Astrocyte (in vitro differentiated cells and primary cell): ENCODE results near the gene GSE1. TPM values are rescaled to one million over a fixed set of nuclear protein-coding genes. Genes with fewer than 3 reads are reported as not detected.
A peak's percentile ranks its signal among the peaks of the same experiment; 100 is the strongest.

ENCODE experiments used
- DNase-seq: peaks from one replicate; pipeline ENCODE4 v3.0.0-alpha.2; 2010; ENCODE audit warnings: low read depth
- FAIRE-seq: peaks from 2 replicates; lab custom pipeline; 2011; peaks lifted over from hg19 to GRCh38; lab: Jason Lieb, UNC
- H2AFZ ChIP-seq: 2 replicates; pipeline ENCODE4 v1.6.0; 2012; ENCODE audit warnings: low read depth, low read length, inconsistent platforms
- H3K27ac ChIP-seq: 2 replicates; pipeline ENCODE4 v1.5.1; 2011; ENCODE audit warnings: low read depth, low read length, inconsistent platforms
- H3K27me3 ChIP-seq: 2 replicates; pipeline ENCODE4 v1.6.0; 2011; ENCODE audit warnings: low read length, inconsistent platforms; ENCODE audit not compliant: insufficient read depth
- H3K36me3 ChIP-seq: 2 replicates; pipeline ENCODE4 v1.5.1; 2011; ENCODE audit warnings: low read length, inconsistent platforms; ENCODE audit not compliant: insufficient read depth
- H3K4me1 ChIP-seq: 2 replicates; pipeline ENCODE4 v1.5.1; 2011; ENCODE audit warnings: low read length, inconsistent platforms; ENCODE audit not compliant: insufficient read depth
- H3K4me2 ChIP-seq: 2 replicates; pipeline ENCODE4 v1.6.0; 2012; ENCODE audit warnings: low read length, inconsistent platforms
- H3K4me3 ChIP-seq: 2 replicates; pipeline ENCODE4 v1.5.1; 2011; ENCODE audit warnings: low read depth, mild to moderate bottlenecking, low read length, inconsistent platforms; ENCODE audit not compliant: insufficient read depth
- H3K79me2 ChIP-seq: 2 replicates; pipeline ENCODE4 v1.6.0; 2012; ENCODE audit warnings: mild to moderate bottlenecking, low read length, inconsistent platforms; ENCODE audit not compliant: insufficient read depth
- H3K9ac ChIP-seq: 2 replicates; pipeline ENCODE4 v1.6.0; 2012; ENCODE audit warnings: mild to moderate bottlenecking, low read length, inconsistent platforms
- H3K9me3 ChIP-seq: 2 replicates; pipeline ENCODE4 v1.5.1; 2012; ENCODE audit warnings: low read depth, mild to moderate bottlenecking, low read length, inconsistent platforms; ENCODE audit not compliant: insufficient read depth
- H4K20me1 ChIP-seq: 2 replicates; pipeline ENCODE4 v1.6.0; 2012; ENCODE audit warnings: low read length, inconsistent platforms; ENCODE audit not compliant: insufficient read depth
- H3K27ac Mint-ChIP-seq: one replicate; pipeline ENCODE4 v1.8.0; 2021; ENCODE audit warnings: mild to moderate bottlenecking, mixed read lengths; ENCODE audit not compliant: unreplicated experiment
- H3K27me3 Mint-ChIP-seq: one replicate; pipeline ENCODE4 v1.8.0; 2021; ENCODE audit warnings: low read depth, mixed read lengths; ENCODE audit not compliant: unreplicated experiment
- H3K36me3 Mint-ChIP-seq: one replicate; pipeline ENCODE4 v1.8.0; 2021; ENCODE audit warnings: low read depth, mixed read lengths; ENCODE audit not compliant: unreplicated experiment
- H3K4me1 Mint-ChIP-seq: one replicate; pipeline ENCODE4 v1.8.0; 2021; ENCODE audit warnings: low read depth, mixed read lengths; ENCODE audit not compliant: unreplicated experiment
- H3K4me3 Mint-ChIP-seq: one replicate; pipeline ENCODE4 v1.8.0; 2021; ENCODE audit warnings: mild to moderate bottlenecking, moderate library complexity, mixed read lengths; ENCODE audit not compliant: unreplicated experiment
- H3K9me3 Mint-ChIP-seq: one replicate; pipeline ENCODE4 v1.8.0; 2021; ENCODE audit warnings: mild to moderate bottlenecking, mixed read lengths; ENCODE audit not compliant: unreplicated experiment
- CTCF ChIP-seq: IDR thresholded peaks from 2 replicates; pipeline ENCODE4 v1.5.1; 2011; ENCODE audit warnings: low read depth, mild to moderate bottlenecking, inconsistent platforms, low read length, moderate library complexity; ENCODE audit not compliant: insufficient read depth
- EZH2 ChIP-seq: IDR thresholded peaks from 2 replicates; pipeline ENCODE4 v1.6.1; 2012; ENCODE audit warnings: mild to moderate bottlenecking, low read length, inconsistent platforms; ENCODE audit not compliant: insufficient read depth
- total RNA-seq: library from RNA; stranded (reverse); gene quantifications from 2 replicates; pipeline ENCODE4 v1.2.1, GENCODE V29; 2021

Gene GSE1
- total RNA-seq, 1 donor from 2014 or later: 35.0 TPM

DNA sequence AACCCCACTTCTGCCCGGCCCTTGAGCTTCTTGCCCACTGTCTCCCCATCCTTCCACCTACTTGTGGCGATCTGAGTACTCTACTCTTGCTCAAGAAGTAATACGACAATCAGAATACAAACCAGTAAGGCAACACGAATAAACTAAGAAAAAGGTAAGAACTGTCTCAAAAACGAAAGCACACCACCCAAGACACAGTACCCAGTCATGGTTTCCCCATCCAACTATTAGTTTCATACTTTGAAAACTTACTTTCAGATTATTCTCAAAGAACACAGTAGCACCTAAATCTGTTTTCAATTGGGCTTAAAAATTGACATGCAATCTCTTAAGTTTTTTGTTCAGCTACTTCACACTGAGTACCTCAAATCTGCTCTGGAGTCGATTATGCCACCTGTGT lies 61.7 kb downstream of the GSE1 start:
- H3K36me3 Mint-ChIP-seq: peaks cover 7% of the 10 kb centered on the region
- no peaks in the 10 kb centered on the region for H3K27me3 Mint-ChIP-seq
- Histone ChIP-seq H3K36me3 (peaks cover 19% of the 10 kb centered on the region), H3K9ac (no peak overlapping the region), H2AFZ (no peak overlapping the region), H3K4me3 (no peak overlapping the region), H3K4me2 (no peak overlapping the region), H3K4me1 (peaks cover 11% of the 10 kb centered on the region), H3K9me3 (no peaks in the 10 kb centered on the region), H3K27ac (no peak overlapping the region), H3K79me2 (no peaks in the 10 kb centered on the region), H3K27me3 (no peaks in the 10 kb centered on the region), H4K20me1 (peaks cover 16% of the 10 kb centered on the region)
- H3K9me3 Mint-ChIP-seq: no peaks in the 10 kb centered on the region
- FAIRE-seq (no peak), DNase-seq (no peak)
- no peak overlapping the region for H3K27ac Mint-ChIP-seq
- TF ChIP-seq EZH2: no peak
- TF ChIP-seq CTCF: no peak
- no peak overlapping the region for H3K4me3 Mint-ChIP-seq
- H3K4me1 Mint-ChIP-seq: no peaks in the 10 kb centered on the region

DNA sequence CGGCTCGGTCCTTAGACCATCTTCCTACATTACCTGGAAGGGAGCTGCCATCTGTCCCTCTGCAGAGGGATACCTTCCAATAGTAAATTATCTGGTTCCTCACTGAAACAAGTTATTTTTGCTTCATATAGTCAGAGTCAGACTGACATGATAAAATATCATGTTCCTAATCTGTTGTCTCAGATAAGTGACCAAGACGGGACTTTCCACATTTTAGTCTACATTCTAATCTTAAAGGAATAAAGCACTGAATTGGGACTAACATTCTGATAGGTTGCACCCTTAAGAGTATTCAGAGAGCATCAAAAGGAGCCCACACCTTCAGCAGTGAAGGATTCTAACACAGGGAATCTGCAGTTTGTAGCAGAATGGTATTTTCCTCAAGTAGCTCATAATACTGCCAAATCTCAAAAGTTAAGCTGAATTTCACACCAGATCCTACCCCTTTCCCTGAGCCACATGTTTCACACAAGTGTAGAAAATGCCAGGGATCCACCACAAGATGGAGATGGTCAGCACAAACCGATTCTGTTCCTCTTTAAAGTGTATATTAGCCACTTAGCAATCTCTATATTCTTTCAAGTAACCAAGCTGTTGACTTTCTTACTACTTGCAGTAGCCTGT lies 62.2 kb downstream of the GSE1 start:
- Histone ChIP-seq H3K9ac (no peak overlapping the region), H3K27ac (no peak overlapping the region), H4K20me1 (peaks cover 16% of the 10 kb centered on the region), H3K4me1 (peaks cover 11% of the 10 kb centered on the region), H3K79me2 (no peaks in the 10 kb centered on the region), H3K36me3 (peaks cover 18% of the 10 kb centered on the region), H2AFZ (no peak overlapping the region), H3K4me2 (no peak overlapping the region), H3K4me3 (no peak overlapping the region), H3K9me3 (no peaks in the 10 kb centered on the region), H3K27me3 (no peaks in the 10 kb centered on the region)
- Mint-ChIP-seq H3K27ac (no peak overlapping the region), H3K9me3 (no peaks in the 10 kb centered on the region), H3K4me1 (no peaks in the 10 kb centered on the region), H3K27me3 (no peaks in the 10 kb centered on the region), H3K4me3 (no peak overlapping the region), H3K36me3 (peaks cover 7% of the 10 kb centered on the region)
- no peak for FAIRE-seq
- DNase-seq: no peak
- TF ChIP-seq CTCF (peak; percentile 42), EZH2 (no peak)

DNA sequence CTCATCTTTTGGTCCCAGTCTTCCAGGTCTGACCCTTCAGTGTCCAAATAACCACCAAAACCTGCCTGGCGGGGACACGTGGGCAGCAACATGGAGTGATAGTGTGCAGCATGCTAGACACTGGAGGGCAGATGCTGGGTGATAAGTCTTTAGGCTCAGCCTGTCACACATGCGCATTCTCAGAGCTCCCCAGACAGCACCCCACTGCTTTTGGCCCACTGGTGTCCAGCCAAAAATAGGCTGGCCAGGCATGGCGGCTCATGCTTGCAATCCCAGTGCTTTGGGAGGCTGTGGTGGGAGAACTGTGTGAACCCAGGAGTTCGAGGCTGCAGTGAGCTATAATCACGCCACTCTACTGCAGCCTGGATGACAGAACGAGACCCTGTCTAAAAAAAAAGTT lies 63.3 kb downstream of the GSE1 start:
- no peak overlapping the region for H3K27ac Mint-ChIP-seq
- no peak for DNase-seq
- no peaks in the 10 kb centered on the region for H3K9me3 Mint-ChIP-seq
- no peaks in the 10 kb centered on the region for H3K4me1 Mint-ChIP-seq
- H3K36me3 Mint-ChIP-seq: peaks cover 6% of the 10 kb centered on the region
- Histone ChIP-seq H4K20me1 (peaks cover 14% of the 10 kb centered on the region), H3K36me3 (peaks cover 21% of the 10 kb centered on the region), H3K9ac (no peak overlapping the region), H3K4me3 (no peak overlapping the region), H3K79me2 (no peaks in the 10 kb centered on the region), H2AFZ (no peak overlapping the region), H3K4me1 (peaks cover 11% of the 10 kb centered on the region), H3K9me3 (no peaks in the 10 kb centered on the region), H3K27ac (no peak overlapping the region), H3K4me2 (no peak overlapping the region), H3K27me3 (no peaks in the 10 kb centered on the region)
- TF ChIP-seq CTCF (no peak), EZH2 (no peak)
- H3K27me3 Mint-ChIP-seq: no peaks in the 10 kb centered on the region
- no peak for FAIRE-seq
- no peak overlapping the region for H3K4me3 Mint-ChIP-seq
